Smooth muscle cell (in vitro differentiated cells): ENCODE data around the gene TIMM8A. TPM values are rescaled to one million over a fixed set of nuclear protein-coding genes. Genes with fewer than 3 reads are reported as not detected.

Experiments used
- DNase-seq: peaks from one replicate; lab custom pipeline; 2025; ENCODE audit not compliant: unreplicated experiment; lab: John Stamatoyannopoulos, UW
- H2AFZ ChIP-seq: fragments of 200-600 bp; sonication (generic); 2 replicates; pipeline ENCODE4 v1.6.0; 2016; ENCODE audit warnings: antibody characterized with exemption, low read depth, mild to moderate bottlenecking
- H3F3A ChIP-seq: fragments of 200-600 bp; sonication (generic); 2 replicates; pipeline ENCODE4 v1.6.0; 2017; ENCODE audit warnings: antibody characterized with exemption, low read depth
- H3K27ac ChIP-seq: fragments of 200-600 bp; sonication (generic); 2 replicates; pipeline ENCODE4 v1.5.1; 2016; ENCODE audit warnings: low read depth, mild to moderate bottlenecking
- H3K27me3 ChIP-seq: fragments of 200-600 bp; sonication (generic); 2 replicates; pipeline ENCODE4 v1.6.1; 2016; ENCODE audit warnings: low read depth, mild to moderate bottlenecking
- H3K36me3 ChIP-seq: fragments of 200-600 bp; sonication (generic); 2 replicates; pipeline ENCODE4 v1.5.1; 2016; ENCODE audit warnings: low read depth
- H3K4me1 ChIP-seq: fragments of 200-600 bp; sonication (generic); 2 replicates; pipeline ENCODE4 v1.5.1; 2016; ENCODE audit warnings: low read depth
- H3K4me2 ChIP-seq: fragments of 200-600 bp; sonication (generic); 2 replicates; pipeline ENCODE4 v1.6.0; 2016; ENCODE audit warnings: mild to moderate bottlenecking
- H3K4me3 ChIP-seq: fragments of 200-600 bp; sonication (generic); 2 replicates; pipeline ENCODE4 v1.5.1; 2016; ENCODE audit warnings: mild to moderate bottlenecking
- H3K79me2 ChIP-seq: fragments of 200-600 bp; sonication (generic); 2 replicates; pipeline ENCODE4 v1.6.0; 2016; ENCODE audit warnings: low read depth, mild to moderate bottlenecking
- H3K9ac ChIP-seq: fragments of 200-600 bp; sonication (generic); 2 replicates; pipeline ENCODE4 v1.6.0; 2016; ENCODE audit warnings: low read depth
- H3K9me3 ChIP-seq: fragments of 200-600 bp; sonication (generic); replicated peaks from 2 replicates; pipeline ENCODE4 v1.5.1; 2016; ENCODE audit warnings: low read depth
- H4K20me1 ChIP-seq: fragments of 200-600 bp; sonication (generic); 2 replicates; pipeline ENCODE4 v1.6.0; 2016; ENCODE audit warnings: low read depth
- WGBS: methylation state at CpG from one replicate; pipeline ENCODE4 v1.1.7; 2016; ENCODE audit warnings: low lambda C conversion rate; 5-methylcytosine and 5-hydroxymethylcytosine counted together
- polyA plus RNA-seq: library from polyadenylated mRNA; unstranded; fragments of >200 nt; fragmentation: Nextera tagmentation; extraction: Ambion mirVana; gene quantifications from 2 replicates; pipeline ENCODE4 v1.2.1, GENCODE V29; 2016
- total RNA-seq: library from RNA; depleted of rRNA; stranded (reverse); fragments of >200 nt; gene quantifications from 2 replicates; pipeline ENCODE4 v1.2.3, GENCODE V29; 2014
- TF ChIP-seq, protein P1 (sequence below): fragments of 200-600 bp; sonication (generic); IDR thresholded peaks from 2 replicates; pipeline ENCODE4 v1.5.1; 2017; ENCODE audit warnings: borderline replicate concordance, mild to moderate bottlenecking, antibody characterized with exemption; ENCODE audit not compliant: insufficient read depth, poor library complexity, severe bottlenecking

The TIMM8A gene
- total and polyA plus RNA-seq, 2 experiments from 2014 or later: 4.0 to 7.6 TPM

- no peaks in the 10 kb centered on the region for H3K27me3 ChIP-seq
- H3K27ac ChIP-seq: peak within 1 kb of the TSS; percentile 44
- no peaks in the 10 kb centered on the region for H3K36me3 ChIP-seq
- peak; percentile 26 for DNase-seq
- TF ChIP-seq, protein P1, sequence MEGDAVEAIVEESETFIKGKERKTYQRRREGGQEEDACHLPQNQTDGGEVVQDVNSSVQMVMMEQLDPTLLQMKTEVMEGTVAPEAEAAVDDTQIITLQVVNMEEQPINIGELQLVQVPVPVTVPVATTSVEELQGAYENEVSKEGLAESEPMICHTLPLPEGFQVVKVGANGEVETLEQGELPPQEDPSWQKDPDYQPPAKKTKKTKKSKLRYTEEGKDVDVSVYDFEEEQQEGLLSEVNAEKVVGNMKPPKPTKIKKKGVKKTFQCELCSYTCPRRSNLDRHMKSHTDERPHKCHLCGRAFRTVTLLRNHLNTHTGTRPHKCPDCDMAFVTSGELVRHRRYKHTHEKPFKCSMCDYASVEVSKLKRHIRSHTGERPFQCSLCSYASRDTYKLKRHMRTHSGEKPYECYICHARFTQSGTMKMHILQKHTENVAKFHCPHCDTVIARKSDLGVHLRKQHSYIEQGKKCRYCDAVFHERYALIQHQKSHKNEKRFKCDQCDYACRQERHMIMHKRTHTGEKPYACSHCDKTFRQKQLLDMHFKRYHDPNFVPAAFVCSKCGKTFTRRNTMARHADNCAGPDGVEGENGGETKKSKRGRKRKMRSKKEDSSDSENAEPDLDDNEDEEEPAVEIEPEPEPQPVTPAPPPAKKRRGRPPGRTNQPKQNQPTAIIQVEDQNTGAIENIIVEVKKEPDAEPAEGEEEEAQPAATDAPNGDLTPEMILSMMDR: peak; percentile 41
- H4K20me1 ChIP-seq: peaks cover 13% of the 10 kb centered on the region
- H3K4me2 ChIP-seq: peak within 1 kb of the TSS; percentile 85
- H3K9me3 ChIP-seq: no peaks in the 10 kb centered on the region
- H3F3A ChIP-seq: no peaks in the 10 kb centered on the region
- peak within 1 kb of the TSS; percentile 61 for H3K9ac ChIP-seq
- H3K79me2 ChIP-seq: peaks cover 7% of the 10 kb centered on the region
- H3K4me1 ChIP-seq: no peaks in the 10 kb centered on the region
- H2AFZ ChIP-seq: peak within 1 kb of the TSS; percentile 89
- H3K4me3 ChIP-seq: peak within 1 kb of the TSS; percentile 76
- 38% methylated on average over 47 of the region's 47 CpGs for WGBS
Observed at GRCh38 chrX:101390664-101391525, 42.4 kb upstream of the TIMM8A start, which contains the start of gene RPL36A. Gene RPL36A (plus strand): TSS chrX:101391011. CDS start chrX:101391044, 33 bp downstream.

- TF ChIP-seq, protein P1: no peak
- H3K4me2 ChIP-seq: no peak overlapping the region
- H3K27ac ChIP-seq: no peak overlapping the region
- H3K79me2 ChIP-seq: peaks cover 7% of the 10 kb centered on the region
- no peak for DNase-seq
- peaks cover 4% of the 10 kb centered on the region for H4K20me1 ChIP-seq
- H3K4me3 ChIP-seq: no peak overlapping the region
- H3K36me3 ChIP-seq: no peaks in the 10 kb centered on the region
- no peaks in the 10 kb centered on the region for H3K9me3 ChIP-seq
- H3K9ac ChIP-seq: no peak overlapping the region
- no peak overlapping the region for H2AFZ ChIP-seq
- H3F3A ChIP-seq: no peaks in the 10 kb centered on the region
- no peaks in the 10 kb centered on the region for H3K4me1 ChIP-seq
- no peaks in the 10 kb centered on the region for H3K27me3 ChIP-seq
- WGBS: 81% methylated on average over 3 of the region's 3 CpGs
Observed at GRCh38 chrX:101388604-101389003, 40.1 kb upstream of the TIMM8A start.

DNA sequence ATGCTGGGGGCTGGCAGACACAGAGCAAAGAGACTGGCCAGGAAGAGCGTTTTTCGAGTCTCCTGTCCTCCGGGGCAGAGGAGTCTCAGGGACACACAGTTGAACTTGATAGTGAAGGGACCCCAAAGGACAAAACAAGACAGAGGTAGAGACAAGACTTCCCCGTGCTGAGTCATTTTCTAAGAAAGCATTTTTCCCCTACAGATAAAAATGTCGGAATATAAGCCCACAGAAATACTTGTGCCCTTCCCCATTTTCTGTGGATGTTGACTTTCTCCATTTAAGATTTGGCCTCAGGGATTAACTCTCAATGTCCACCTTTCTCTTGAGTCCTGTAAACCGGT lies 38.0 kb upstream of the TIMM8A start:
- Histone ChIP-seq H3F3A (no peaks in the 10 kb centered on the region), H3K9ac (no peak overlapping the region), H2AFZ (no peak overlapping the region), H3K27ac (no peak overlapping the region), H3K79me2 (no peaks in the 10 kb centered on the region), H3K27me3 (no peaks in the 10 kb centered on the region), H3K9me3 (no peaks in the 10 kb centered on the region), H3K4me2 (no peak overlapping the region), H3K4me3 (no peak overlapping the region), H3K36me3 (no peaks in the 10 kb centered on the region), H4K20me1 (no peaks in the 10 kb centered on the region), H3K4me1 (no peaks in the 10 kb centered on the region)
- 75% methylated on average over 6 of the region's 6 CpGs for WGBS
- DNase-seq: no peak
- TF ChIP-seq, protein P1: no peak
